DND-41 (cell line): ENCODE measurements around the gene ITPR2.

ENCODE experiments used
- EZH2 ChIP-seq: IDR thresholded peaks from 3 replicates; pipeline ENCODE4 v1.6.1; 2012; ENCODE audit warnings: borderline replicate concordance, low read depth, mild to moderate bottlenecking, moderate library complexity, low read length, inconsistent platforms; ENCODE audit not compliant: severe bottlenecking
- TF ChIP-seq, protein P1 (sequence below): IDR thresholded peaks from 2 replicates; pipeline ENCODE4 v1.5.1; 2012; ENCODE audit warnings: borderline replicate concordance, low read length, moderate library complexity, mild to moderate bottlenecking; ENCODE audit not compliant: poor library complexity, severe bottlenecking; ENCODE audit errors: extremely low read depth

DNA sequence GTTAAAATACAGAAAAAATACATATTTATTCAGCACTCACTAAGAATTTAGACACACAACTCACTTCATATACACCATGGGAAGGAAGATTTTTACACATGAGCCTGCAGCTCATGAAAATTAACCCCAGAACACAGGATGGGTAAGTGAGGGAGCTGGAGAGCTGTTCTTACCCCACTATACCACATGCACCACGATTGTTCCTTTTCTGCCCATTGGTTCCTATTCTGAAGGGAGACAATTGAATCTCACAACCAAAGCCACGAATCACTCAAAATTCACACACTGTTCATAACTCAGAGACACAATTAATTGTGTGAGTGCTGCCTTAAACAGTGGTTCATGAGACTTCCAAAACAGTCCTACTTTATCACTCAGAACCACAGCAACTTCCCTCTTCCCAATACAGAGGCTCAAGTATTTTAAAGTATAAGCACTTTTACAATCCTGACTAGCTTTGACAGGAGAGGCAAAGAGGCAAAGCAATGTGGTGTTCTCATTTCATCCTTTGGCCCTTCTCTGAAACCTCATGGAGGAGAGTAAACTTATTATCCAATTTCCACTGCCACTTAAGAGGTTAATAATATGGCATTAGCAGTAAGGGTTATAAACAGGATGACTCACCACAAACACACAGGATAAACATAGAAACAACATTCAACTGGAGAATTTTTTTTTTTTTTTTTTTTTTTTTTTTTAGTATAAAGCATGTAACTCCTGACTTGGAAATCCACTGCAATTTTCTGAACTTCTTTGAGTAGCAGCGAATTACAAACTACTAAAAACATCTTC, 59.5 kb downstream of the ITPR2 start:
- TF ChIP-seq, protein P1, sequence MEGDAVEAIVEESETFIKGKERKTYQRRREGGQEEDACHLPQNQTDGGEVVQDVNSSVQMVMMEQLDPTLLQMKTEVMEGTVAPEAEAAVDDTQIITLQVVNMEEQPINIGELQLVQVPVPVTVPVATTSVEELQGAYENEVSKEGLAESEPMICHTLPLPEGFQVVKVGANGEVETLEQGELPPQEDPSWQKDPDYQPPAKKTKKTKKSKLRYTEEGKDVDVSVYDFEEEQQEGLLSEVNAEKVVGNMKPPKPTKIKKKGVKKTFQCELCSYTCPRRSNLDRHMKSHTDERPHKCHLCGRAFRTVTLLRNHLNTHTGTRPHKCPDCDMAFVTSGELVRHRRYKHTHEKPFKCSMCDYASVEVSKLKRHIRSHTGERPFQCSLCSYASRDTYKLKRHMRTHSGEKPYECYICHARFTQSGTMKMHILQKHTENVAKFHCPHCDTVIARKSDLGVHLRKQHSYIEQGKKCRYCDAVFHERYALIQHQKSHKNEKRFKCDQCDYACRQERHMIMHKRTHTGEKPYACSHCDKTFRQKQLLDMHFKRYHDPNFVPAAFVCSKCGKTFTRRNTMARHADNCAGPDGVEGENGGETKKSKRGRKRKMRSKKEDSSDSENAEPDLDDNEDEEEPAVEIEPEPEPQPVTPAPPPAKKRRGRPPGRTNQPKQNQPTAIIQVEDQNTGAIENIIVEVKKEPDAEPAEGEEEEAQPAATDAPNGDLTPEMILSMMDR, result no peak
- no peak for TF ChIP-seq EZH2
